HG03064 (cell line): ENCODE measurements around the gene NNAT.
"Not testable (repeated sequence)": the region's sequence is repeated elsewhere in the genome, so short reads cannot be mapped to it uniquely, and the experiment has no call there.

ENCODE experiments used
- ATAC-seq: cut with Tn5 transposase; IDR thresholded peaks from one replicate; pipeline ENCODE4 v1.9.1; 2021; ENCODE audit warnings: low read depth; ENCODE audit not compliant: unreplicated experiment

The NNAT gene

DNA sequence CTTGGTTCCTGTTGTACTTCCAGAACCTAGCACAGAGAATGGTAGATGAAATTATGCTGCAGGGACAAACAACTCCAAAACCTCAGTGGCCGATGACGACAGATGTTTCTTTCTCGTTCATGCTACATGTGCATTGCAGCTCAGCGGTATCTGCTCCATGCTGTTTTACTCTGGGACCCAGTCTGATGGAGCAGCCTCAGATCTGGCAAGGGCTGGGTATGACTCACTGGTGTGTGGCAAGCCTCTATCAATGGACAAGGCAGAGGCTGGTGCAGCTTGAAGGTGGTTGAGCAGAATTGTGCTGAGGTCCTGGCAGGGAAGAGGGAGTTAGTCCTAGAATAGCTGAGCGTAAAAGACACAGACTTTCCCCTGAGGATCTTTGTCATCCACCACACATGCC, 17.0 kb downstream of the NNAT start:
- ATAC-seq = no peak

DNA sequence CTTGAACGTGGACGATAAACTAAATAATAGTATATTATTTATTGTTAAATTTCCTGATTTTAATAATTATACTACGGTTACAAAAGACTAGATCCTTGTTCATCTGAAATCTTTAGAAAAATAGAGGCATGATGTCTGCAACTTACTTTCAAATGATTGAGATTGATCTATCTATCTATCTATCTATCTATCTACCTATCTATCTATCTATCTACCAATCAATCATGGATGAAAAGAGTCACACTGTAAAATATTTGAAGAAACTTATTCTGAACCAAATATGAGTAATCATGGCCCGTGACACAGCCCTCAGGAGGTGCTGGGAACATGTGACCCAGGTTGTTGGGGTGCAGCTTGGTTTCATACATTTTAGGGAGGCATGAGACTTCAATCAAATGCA, 18.4 kb downstream of the NNAT start:
- no peak for ATAC-seq

DNA sequence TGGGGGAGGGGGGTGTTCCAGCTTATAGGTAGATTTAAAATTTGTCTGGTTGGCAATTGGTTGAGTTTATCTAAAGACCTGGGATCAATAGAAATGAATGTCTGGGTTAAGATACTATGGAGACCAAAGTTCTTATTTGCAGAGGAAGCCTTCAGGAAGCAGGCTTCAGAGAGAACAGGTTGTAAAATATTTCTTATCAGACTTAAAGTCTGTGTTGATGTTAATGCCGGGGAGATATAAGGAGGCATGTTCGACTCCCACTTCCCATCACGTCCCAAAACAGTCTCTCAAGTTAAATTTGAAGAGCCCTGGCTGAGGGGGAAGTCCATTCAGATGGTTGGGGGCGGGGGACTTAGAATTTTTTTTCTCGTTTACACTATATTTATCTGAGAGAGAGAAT, 19.0 kb downstream of the NNAT start:
- ATAC-seq = no peak

DNA sequence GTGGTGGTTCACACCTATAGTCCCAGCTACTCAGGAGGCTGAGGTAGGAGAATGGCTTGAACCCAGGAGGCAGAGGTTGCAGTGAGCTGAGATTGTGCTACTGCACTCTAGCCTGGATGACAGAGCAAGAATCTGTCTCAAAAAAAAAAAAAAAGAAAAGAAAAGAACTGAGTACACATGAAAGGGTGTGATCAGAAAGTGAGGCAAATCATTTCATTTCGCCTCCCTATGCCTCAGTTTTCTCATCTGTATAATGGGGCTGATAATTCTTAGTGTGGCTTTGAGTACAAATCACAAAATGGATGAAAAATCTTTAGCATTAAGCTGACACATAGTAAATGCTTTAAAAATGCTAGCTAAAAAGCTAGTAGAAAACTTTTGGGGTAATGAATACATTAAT, 19.8 kb downstream of the NNAT start:
- not testable (repeated sequence) for ATAC-seq

DNA sequence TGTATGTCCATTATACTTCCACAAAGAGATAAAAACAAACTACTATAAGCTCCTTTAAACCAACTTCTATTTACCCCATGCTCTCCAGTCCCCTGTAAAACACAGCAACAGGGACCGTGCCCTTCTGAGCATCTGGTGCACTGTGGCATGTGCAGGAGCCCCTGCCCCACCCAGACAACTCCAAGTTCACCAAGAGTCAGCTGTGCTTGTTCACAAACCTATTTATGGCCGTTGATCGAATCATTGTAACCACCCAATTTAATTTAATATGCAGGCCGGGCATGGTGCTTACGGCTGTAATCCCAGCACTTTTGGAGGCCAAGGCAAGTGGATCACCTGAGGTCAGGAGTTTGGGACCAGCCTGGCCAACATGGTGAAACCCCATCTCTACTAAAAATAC, 20.3 kb downstream of the NNAT start:
- no peak for ATAC-seq

DNA sequence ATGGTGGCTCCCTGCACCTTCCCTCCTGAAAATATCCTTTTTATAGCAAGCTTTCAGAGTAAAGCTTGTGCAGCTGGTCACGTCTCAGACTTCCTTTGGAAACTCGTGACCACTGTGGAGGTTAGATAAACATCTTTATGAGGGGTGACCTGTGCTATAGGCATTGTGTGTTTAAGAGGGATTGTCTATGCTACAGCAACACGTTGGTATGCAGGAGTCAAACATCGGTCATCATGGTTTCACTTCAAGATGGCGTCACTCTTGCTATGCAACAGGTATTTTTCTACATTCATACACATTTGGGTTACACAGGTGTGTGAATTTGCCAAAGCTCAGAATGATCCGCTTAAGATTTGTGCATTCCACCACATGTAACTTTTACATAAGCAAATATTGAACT, 21.2 kb downstream of the NNAT start:
- no peak for ATAC-seq

DNA sequence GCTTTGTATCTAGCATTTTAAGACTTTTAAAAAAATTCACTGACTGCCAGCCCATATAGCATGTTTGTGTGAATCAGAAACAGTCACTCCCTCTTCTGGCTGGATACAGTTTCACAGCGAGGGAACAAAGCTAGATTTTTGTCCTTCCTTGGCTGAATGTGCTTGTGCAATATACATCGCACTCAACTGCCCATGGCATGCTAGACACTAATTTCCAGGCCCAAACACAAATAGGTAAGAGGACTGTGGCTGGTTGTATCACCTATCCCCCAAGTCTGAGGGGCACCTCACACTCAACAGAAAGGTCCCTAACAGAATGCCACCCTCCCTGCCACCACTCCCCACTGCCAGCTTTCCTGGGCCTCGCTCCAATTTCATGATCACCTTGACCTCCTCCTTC, 22.8 kb downstream of the NNAT start:
- ATAC-seq = no peak

DNA sequence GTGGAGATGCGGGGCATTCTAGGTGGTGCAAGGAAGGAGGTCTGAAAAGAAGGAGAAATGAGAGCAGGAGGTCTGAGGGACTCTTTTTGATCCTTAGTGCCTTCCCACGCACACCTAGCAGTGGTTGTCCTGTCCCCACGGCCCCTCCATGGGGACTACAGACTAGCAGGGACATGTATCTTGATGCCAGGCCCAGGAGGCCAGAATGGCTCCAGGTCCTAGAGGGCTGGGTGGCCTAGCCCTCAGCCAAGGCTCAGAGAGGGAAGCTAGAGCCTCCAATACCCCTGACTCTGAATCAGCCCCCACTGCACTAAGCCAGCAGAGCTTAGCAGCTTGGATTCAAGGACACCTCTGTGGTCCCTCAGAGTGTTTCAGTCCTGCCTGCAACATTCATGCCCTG, 23.3 kb downstream of the NNAT start:
- no peak for ATAC-seq

DNA sequence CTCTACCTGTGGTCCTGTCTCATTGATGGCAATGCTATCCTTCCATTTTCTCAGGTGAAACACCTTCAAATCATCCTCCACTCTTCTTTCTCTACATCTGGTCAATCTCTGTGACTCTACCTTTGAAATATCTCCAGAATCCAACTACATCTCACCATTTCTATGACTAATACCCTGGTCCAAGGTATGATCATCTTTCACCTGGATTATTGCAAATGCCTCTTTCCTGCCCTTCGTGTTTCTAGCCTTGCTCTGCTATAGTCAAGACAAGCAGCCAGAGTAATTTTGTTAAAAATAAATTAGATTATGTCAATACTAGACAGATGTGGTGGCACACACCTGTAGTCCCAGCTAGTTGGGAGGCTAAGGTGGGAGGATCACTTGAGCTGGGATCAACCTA, 24.5 kb downstream of the NNAT start:
- no peak for ATAC-seq

DNA sequence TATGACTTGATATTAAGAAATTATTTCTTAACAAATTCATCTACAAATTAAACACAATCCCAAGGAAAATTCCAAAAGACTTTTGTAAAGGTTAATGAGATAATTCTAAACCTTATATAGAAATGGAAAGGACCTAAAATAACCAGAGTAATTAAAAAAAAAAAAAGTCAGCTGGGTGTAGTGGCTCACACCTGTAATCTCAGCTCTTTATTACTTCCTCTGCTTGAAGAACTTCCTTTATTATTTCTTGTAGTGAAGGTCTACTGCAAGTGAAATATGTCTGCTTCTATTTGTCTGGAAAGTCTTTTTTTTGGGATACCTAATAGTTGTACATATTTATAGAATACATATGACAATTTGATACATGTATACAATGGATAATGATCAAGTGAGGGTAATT, 26.9 kb downstream of the NNAT start:
- no peak for ATAC-seq

DNA sequence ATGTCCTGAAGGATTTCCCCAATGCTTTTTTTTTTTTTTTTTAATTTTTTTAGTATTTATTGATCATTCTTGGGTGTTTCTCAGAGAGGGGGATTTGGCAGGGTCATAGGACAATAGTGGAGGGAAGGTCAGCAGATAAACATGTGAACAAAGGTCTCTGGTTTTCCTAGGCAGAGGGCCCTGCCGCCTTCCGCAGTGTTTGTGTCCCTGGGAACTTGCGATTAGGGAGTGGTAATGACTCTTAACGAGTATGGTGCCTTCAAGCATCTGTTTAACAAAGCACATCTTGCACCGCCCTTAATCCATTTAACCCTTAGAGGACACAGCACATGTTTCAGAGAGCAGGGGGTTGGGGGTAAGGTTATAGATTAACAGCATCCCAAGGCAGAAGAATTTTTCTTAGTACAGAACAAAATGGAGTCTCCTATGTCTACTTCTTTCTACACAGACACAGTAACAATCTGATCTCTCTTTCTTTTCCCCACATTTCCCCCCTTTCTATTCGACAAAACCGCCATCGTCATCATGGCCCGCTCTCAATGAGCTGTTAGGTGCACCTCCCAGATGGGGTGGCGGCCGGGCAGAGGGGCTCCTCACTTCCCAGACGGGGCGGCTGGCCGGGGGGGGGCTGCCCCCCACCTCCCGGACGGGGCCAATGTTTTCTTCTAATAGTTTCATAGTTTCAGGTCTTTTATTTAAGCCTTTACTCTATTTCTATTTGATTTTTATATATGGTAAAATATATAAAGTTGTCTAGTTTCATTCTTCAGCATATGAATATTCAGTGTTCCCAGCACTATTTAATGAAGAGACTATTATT, 29.3 kb downstream of the NNAT start:
- not testable (repeated sequence) for ATAC-seq

DNA sequence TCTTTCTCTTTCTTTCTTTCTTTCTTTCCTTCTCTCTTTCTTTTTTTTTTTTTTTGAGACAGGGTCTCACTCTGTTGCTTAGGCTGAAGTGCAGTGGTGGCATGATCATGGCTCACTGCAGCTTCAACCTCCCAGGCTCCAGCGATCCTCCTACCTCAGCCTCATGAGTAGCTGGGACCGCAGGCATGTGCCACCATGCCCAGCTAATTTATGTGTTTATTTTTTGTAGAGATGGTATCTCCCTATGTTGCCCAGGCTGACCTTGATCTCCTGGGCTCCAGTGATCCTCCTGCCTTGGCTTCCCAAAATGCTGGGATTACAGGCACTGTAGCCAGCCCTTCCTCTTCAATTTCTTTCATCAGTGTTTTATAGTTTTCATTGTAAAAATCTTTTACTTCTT, 30.6 kb downstream of the NNAT start:
- ATAC-seq = not testable (repeated sequence)

DNA sequence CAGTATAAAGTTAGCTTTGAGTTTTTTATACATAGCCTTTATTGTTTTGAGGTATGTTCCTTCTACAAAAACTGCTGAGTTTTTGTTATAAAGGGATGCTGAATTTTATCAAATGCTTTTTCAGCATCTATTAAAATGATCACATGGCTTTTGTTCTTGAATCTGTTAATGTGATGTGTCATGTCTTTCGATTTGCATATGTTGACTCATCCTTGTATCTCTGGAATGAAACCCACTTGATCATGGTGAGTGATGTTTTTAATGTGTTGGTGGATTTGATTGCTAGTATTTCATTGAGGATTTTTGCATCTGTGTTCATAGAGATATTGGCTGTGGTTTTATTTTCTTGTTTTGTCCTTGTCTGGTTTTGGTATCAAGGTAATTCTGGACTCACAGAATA, 31.4 kb downstream of the NNAT start:
- ATAC-seq = no peak

DNA sequence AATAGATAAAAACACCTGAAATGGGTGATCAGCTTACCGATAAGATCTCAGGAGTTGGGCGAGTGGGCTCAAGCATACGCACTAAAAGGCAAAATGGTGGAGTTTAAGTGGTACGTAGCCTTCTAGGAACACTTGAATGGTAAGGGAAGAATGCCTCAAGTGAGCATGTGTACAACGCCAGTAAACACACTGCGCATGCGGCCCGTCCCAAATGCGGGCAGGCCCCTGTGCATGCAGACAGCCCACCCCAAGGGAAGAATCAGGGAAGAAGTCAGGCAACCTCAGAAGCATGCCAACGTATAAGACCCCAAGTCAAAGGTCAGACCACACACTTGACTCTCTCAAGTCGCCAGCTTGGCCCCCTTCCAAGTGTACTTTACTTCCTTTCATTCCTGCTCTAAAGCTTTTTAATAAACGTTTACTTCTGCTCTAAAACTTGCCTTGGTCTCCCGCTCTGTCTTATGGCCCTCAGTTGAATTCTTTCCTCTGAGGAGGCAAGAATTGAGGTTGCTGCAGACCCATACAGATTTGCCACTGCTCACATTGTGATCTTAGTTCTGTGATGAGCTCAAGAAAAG, 33.8 kb downstream of the NNAT start:
- not testable (repeated sequence) for ATAC-seq

DNA sequence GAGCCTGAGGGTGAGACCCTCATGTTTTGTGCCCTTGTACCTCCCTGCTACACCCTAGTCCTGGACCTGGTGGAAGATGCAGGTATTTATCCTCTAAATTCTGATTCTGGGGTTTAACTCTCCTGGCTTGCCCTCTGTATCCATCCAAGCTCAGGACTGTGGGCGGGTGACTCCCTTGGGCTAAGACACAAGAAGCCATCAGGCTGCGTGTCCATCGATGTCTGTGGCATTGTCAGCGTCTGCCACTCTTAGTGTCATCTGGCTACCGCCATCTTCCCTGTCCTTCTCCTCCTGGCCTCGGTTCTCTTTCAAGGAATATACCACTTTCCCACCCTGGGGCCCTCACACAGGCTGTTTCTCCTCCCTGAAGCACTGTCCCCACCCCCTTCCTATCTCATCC, 35.5 kb downstream of the NNAT start:
- no peak for ATAC-seq

DNA sequence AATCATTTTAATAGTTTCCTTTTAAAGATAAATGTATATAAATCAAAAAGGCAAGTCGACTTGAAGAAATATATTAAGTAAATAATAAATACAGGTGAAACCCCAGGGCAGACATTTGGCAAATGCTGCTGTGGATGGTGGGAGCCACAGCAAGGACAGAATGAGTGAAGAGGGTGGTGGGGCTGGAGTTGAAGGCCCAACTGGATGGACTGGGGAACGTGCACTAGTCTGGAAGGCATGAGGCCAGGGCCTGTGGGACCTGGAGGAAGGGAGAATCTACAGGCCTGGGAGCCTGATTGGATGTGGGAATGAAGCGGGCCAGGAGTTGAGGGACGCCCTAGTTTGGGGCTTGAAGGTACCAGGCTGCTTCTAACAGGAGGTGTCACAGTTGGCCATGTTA, 37.3 kb downstream of the NNAT start:
- no peak for ATAC-seq

DNA sequence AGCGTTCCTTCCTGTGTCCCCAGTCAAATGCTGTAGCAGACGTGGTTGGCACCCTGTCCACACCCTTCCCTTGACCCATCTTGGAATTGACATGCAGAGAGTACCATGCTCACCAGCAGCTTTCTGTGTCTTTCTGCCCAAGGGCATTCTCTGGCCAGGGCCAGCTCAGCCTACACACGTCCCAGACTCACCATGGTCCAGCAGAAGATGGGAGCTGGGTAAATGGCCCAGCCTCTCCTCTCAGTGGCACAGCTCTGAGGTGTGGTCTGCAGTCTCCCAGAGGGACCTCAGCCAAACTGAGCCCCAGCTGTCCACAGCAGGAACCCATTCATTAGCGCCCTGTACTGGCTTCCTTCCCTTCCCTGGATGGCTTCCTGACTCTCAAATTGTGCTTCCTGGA, 37.7 kb downstream of the NNAT start:
- ATAC-seq = no peak

DNA sequence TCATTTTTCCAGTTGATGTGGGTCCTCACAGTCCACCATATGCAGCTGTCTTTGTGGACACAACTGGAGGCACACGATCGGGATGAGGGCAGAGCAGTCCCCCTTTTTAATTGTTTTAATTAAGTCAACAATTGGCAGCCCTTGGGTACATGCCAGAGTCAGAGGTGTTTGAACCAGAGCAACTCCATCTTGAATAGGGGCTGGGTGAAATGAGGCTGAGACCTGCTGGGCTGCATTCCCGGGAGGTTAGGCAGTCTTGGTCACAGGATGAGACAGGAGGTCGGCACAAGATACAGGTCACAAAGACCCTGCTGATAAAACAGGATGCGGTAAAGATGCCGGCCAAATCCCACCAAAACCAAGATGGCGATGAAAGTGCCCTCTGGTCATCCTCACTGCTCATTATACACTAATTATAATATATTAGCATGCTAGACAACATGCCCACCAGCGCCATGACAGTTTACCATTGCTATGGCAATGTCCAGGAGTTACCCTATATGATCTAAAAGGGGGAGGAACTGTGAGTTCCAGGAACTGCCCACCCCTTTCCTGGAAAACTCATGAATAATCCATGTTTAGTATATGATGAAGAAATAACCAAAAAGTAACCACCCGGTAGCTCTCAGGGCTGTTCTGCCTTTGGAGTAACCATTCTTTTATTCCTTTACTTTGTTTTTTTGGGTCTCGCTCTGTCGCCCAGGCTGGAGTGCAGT, 38.4 kb downstream of the NNAT start:
- no peak for ATAC-seq

DNA sequence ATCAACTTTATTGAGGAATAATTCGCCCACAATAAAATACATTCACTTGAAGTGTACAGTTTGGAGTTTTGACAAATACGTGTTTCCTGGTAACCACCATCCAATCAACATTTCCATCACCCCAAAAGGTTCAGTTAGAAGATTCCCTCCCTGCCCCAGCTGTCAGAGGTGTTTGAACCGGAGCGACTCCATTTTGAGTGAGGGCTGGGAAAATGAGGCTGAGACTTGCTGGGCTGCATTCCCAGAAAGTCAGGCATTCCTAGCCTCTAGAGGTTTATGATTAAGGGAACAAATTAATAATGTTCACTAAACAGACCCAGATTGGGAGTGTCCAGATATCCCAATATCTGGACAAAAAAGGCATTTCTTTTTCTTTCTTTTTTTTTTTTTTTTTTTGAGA, 39.6 kb downstream of the NNAT start:
- no peak for ATAC-seq

DNA sequence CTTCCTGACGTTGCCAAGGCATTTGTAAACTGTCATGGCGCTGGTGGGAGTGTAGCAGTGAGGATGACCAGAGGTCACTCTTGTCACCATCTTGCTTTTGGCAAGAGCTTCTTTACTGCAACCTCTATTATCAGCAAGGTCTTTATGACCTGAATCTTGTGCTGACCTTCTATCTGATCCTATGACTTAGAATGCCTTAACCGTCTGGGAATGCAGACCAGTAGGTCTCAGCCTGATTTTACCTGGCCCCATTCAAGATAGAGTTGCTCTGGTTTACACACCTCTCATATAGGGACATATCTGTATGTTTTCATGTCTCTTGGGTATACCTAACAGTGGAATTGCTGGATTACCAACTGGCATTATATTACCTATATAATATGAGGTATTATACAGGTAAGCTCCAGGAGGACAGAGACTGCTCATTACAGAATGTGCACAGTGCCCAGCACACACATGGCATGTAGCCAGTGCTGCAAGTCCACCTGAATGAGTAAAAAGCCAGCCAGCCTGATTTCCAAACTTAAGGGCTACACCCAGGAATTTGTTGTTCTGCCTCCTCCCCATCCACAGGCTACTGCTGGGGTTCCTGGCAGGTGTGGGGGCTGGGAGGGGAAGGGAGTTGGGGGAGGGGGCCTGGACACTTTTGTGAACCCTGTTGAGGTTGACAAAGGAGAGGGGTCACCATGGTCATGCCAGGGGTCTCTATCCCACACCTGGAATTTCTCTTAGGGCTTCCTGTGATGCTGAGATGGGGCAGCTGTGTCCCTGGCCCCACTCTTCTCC, 41.8 kb downstream of the NNAT start:
- no peak for ATAC-seq

DNA sequence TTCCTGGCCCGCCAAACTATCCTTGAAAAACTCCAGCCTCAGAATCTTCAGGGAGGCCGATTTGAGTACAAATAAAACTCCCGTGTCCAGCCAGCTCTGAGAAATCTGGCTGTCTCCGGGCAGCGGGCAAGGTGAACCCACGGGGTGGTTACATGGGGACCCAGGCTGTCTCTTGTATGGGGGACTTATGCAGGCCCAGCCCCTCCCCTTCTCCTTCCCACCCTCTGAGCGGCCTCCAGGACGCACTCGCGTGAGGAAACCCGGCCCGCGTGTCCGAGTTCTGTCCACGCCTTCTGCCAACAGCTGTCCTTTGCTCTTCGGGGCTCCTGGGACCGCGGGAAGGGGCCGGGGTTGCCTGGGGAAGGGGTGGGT, 43.0 kb downstream of the NNAT start:
- no peak for ATAC-seq
